ENCODE data around the gene FAM168A.

GRCh38 chr11:73509188-73509587 lies 88.7 kb downstream of the FAM168A start:
- TF ChIP-seq CTCF (IDR thresholded peaks at IDR 0.05; ENCODE audit: low read depth, low read length) (no peak), EZH2phosphoT487 (IDR thresholded peaks at IDR 0.05; ENCODE audit: low read depth) (no peak)

Data from OCI-LY3 (cell line).